ENCODE data around the gene CRK. TPM values are rescaled to one million over a fixed set of nuclear protein-coding genes. Genes with fewer than 3 reads are reported as not detected.

The CRK gene
- total RNA-seq, 2 donors from 2014 or later: 48.3 to 76.0 TPM

GRCh38 chr17:1469231-1469852, 13.3 kb upstream of the CRK start:
- H3K4me3 ChIP-seq: no peak overlapping the region
- H3K36me3 ChIP-seq: peaks cover 78% of the 10 kb centered on the region
- no peak for DNase-seq (ENCODE audit: low spot score)
- no peak for TF ChIP-seq CTCF (IDR thresholded peaks at IDR 0.05)
- ATAC-seq (ENCODE audit: insufficient number of reproducible peaks, low FRiP score, low read depth): no peak
- no peak overlapping the region for H3K27ac ChIP-seq
- H3K4me1 ChIP-seq (ENCODE audit: control insufficient read depth in 1 of 2, low read depth in 2 of 2): no peaks in the 10 kb centered on the region
- no peaks in the 10 kb centered on the region for H3K9me3 ChIP-seq
- H3K27me3 ChIP-seq (replicated peaks; ENCODE audit: insufficient read depth): no peaks in the 10 kb centered on the region

GRCh38 chr17:1467898-1468492, 12.0 kb upstream of the CRK start:
- H3K9me3 ChIP-seq: no peaks in the 10 kb centered on the region
- peaks cover 69% of the 10 kb centered on the region for H3K36me3 ChIP-seq
- H3K4me3 ChIP-seq: no peak overlapping the region
- DNase-seq (ENCODE audit: low spot score) (no peak), ATAC-seq (ENCODE audit: insufficient number of reproducible peaks, low FRiP score, low read depth) (no peak)
- no peak for TF ChIP-seq CTCF (IDR thresholded peaks at IDR 0.05)
- H3K27me3 ChIP-seq (replicated peaks; ENCODE audit: insufficient read depth): no peaks in the 10 kb centered on the region
- no peaks in the 10 kb centered on the region for H3K4me1 ChIP-seq (ENCODE audit: control insufficient read depth in 1 of 2, low read depth in 2 of 2)
- no peak overlapping the region for H3K27ac ChIP-seq

GRCh38 chr17:1467258-1467657, 11.2 kb upstream of the CRK start:
- Histone ChIP-seq H3K27ac (no peak overlapping the region), H3K4me1 (ENCODE audit: control insufficient read depth in 1 of 2, low read depth in 2 of 2) (no peaks in the 10 kb centered on the region), H3K36me3 (peaks cover 62% of the 10 kb centered on the region), H3K27me3 (replicated peaks; ENCODE audit: insufficient read depth) (no peaks in the 10 kb centered on the region), H3K9me3 (no peaks in the 10 kb centered on the region), H3K4me3 (no peak overlapping the region)
- DNase-seq (ENCODE audit: low spot score) (no peak), ATAC-seq (ENCODE audit: insufficient number of reproducible peaks, low FRiP score, low read depth) (no peak)
- no peak for TF ChIP-seq CTCF (IDR thresholded peaks at IDR 0.05)

- ATAC-seq (ENCODE audit: insufficient number of reproducible peaks, low FRiP score, low read depth) (no peak), DNase-seq (ENCODE audit: low spot score) (no peak)
- Histone ChIP-seq H3K4me3 (no peak overlapping the region), H3K36me3 (peaks cover 31% of the 10 kb centered on the region), H3K4me1 (ENCODE audit: control insufficient read depth in 1 of 2, low read depth in 2 of 2) (peaks cover 12 to 20% of the 10 kb centered on the region in 2 donors), H3K9me3 (no peaks in the 10 kb centered on the region), H3K27me3 (replicated peaks; ENCODE audit: insufficient read depth) (no peaks in the 10 kb centered on the region), H3K27ac (no peak overlapping the region)
- no peak for TF ChIP-seq CTCF (IDR thresholded peaks at IDR 0.05)
These were observed 8.2 kb upstream of the CRK start for GRCh38 chr17:1464186-1464585.

DNA sequence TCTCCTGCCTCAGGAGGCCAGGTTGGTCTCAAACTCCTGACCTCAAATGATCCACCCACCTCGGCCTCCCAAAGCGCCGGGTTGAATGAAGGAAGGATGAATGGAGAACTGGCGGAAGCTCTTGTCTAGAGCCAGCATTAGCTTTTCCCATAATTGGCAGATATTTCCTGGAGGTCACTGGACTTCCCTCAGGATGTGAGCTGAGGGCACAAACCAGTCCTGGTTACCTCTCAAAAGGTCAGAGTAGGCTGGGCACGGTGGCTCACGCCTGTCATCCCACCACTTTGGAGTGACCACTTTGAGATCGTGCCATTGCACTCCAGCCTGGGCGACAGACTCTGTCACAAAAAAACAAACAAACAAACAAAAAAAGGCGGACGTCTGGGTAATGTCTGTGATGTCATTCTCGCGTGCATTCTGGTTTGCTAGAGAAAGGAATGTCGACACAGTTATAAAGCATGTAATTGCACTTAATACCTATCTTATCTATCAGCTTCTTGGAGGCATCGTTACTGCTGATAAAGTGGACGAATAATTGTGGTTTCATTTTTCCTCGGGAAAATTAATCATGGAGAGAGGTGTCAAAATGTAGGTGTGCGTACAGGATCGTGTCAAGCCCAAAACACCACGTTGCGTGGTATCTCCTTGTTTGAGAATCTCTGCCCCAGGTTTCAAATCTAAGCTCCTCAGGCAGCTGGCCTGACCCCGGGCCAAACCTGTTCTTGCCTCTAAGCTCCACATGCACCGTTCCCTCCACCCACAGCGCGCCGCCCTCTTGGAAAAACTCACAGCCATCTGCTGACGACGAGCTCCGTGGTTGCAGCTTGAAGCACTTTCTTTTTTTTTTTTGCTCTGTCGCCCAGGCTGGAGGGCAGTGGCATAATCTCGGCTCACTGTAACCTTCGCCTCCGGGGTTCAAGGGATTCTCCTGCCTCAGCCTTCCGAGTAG, 6.4 kb upstream of the CRK start:
- DNase-seq (ENCODE audit: low spot score) (no peak), ATAC-seq (ENCODE audit: insufficient number of reproducible peaks, low FRiP score, low read depth) (no peak)
- no peak for TF ChIP-seq CTCF (IDR thresholded peaks at IDR 0.05)

More for the DNA sequence above, 6.4 kb upstream of the CRK start:
- Histone ChIP-seq H3K27me3 (replicated peaks; ENCODE audit: insufficient read depth) (no peaks in the 10 kb centered on the region), H3K36me3 (peaks cover 17% of the 10 kb centered on the region), H3K9me3 (no peaks in the 10 kb centered on the region), H3K4me3 (no peak overlapping the region), H3K27ac (no peak overlapping the region), H3K4me1 (ENCODE audit: control insufficient read depth in 1 of 2, low read depth in 2 of 2) (peaks cover 12 to 20% of the 10 kb centered on the region in 2 donors)

Measured in thoracic aorta (tissue), 2 donors.